Stimulated activated CD8-positive, alpha-beta memory T cell treated with anti-CD3 and anti-CD28 coated beads, Interleukin-7, amount 100 ng/mL, for 24 hours (primary cell): ENCODE results near the gene CHST6.
A peak's percentile ranks its signal among the peaks of the same experiment; 100 is the strongest.
"Not testable (repeated sequence)": the region's sequence is repeated elsewhere in the genome, so short reads cannot be mapped to it uniquely, and the experiment has no call there.

Experiments
- DNase-seq: peaks from one replicate; pipeline ENCODE4 v3.0.0-alpha.2; 2020; ENCODE audit warnings: low read depth

CHST6 gene

GRCh38 chr16:75475420-75475847 is 19.8 kb downstream of the CHST6 start:
- no peak for DNase-seq

GRCh38 chr16:75472908-75473877 is 22.0 kb downstream of the CHST6 start:
- no peak for DNase-seq

- no peak for DNase-seq
Observed at GRCh38 chr16:75471723-75472633, 23.3 kb downstream of the CHST6 start.

- no peak for DNase-seq
Observed at GRCh38 chr16:75466760-75467159, 28.5 kb downstream of the CHST6 start.

- DNase-seq = peak; percentile 97
Observed at GRCh38 chr16:75464122-75464918, 30.9 kb downstream of the CHST6 start, which contains the start of gene TMEM170A. Gene TMEM170A, minus strand, starts transcription at chr16:75464689. Its CDS starts 89 bp downstream, at chr16:75464600.

- DNase-seq = peak; percentile 8
Observed at GRCh38 chr16:75463389-75464121, 31.7 kb downstream of the CHST6 start.

GRCh38 chr16:75462806-75463205 is 32.4 kb downstream of the CHST6 start:
- no peak for DNase-seq

GRCh38 chr16:75461575-75461974 is 33.7 kb downstream of the CHST6 start:
- DNase-seq = no peak

- no peak for DNase-seq
Observed at GRCh38 chr16:75460446-75460845, 34.8 kb downstream of the CHST6 start.

- no peak for DNase-seq
Observed at GRCh38 chr16:75459691-75460090, 35.5 kb downstream of the CHST6 start.

GRCh38 chr16:75458439-75458838 is 36.8 kb downstream of the CHST6 start:
- no peak for DNase-seq

- no peak for DNase-seq
Observed at GRCh38 chr16:75458029-75458428, 37.2 kb downstream of the CHST6 start.

GRCh38 chr16:75457485-75458021 is 37.7 kb downstream of the CHST6 start:
- DNase-seq = no peak

GRCh38 chr16:75456971-75457370 is 38.3 kb downstream of the CHST6 start:
- no peak for DNase-seq

- not testable (repeated sequence) for DNase-seq
Observed at GRCh38 chr16:75456486-75456885, 38.8 kb downstream of the CHST6 start.

- DNase-seq = no peak
Observed at GRCh38 chr16:75455677-75456076, 39.6 kb downstream of the CHST6 start.

- no peak for DNase-seq
Observed at GRCh38 chr16:75452464-75453190, 42.6 kb downstream of the CHST6 start.

- no peak for DNase-seq
Observed at GRCh38 chr16:75446416-75446815, 48.8 kb downstream of the CHST6 start.

GRCh38 chr16:75445298-75445697 is 49.9 kb downstream of the CHST6 start:
- DNase-seq = no peak

- DNase-seq = no peak
Observed at GRCh38 chr16:75443298-75443697, 51.9 kb downstream of the CHST6 start.
